ENCODE measurements around the gene ARHGAP29.
"Not testable (repeated sequence)": the region's sequence is repeated elsewhere in the genome, so short reads cannot be mapped to it uniquely, and the experiment has no call there.

ARHGAP29 gene

GRCh38 chr1:94169126-94169525 is 68.3 kb downstream of the ARHGAP29 start:
- no peak for DNase-seq

- no peak for DNase-seq
Observed at GRCh38 chr1:94165843-94166242, 71.5 kb downstream of the ARHGAP29 start.

GRCh38 chr1:94164885-94165284 is 72.5 kb downstream of the ARHGAP29 start:
- not testable (repeated sequence) for DNase-seq

- not testable (repeated sequence) for DNase-seq
Observed at GRCh38 chr1:94164121-94164520, 73.3 kb downstream of the ARHGAP29 start.

- DNase-seq, result not testable (repeated sequence)
Observed at GRCh38 chr1:94163249-94163648, 74.1 kb downstream of the ARHGAP29 start.

GRCh38 chr1:94160811-94161210 is 76.6 kb downstream of the ARHGAP29 start:
- DNase-seq, result no peak

- DNase-seq, result no peak
Observed at GRCh38 chr1:94156096-94156625, 81.2 kb downstream of the ARHGAP29 start.

GRCh38 chr1:94154989-94155388 is 82.4 kb downstream of the ARHGAP29 start:
- no peak for DNase-seq

GRCh38 chr1:94153133-94153532 is 84.3 kb downstream of the ARHGAP29 start:
- no peak for DNase-seq

- DNase-seq, result not testable (repeated sequence)
Observed at GRCh38 chr1:94149166-94149565, 88.2 kb downstream of the ARHGAP29 start.

- no peak for DNase-seq
Observed at GRCh38 chr1:94146273-94146672, 91.1 kb downstream of the ARHGAP29 start.

GRCh38 chr1:94144836-94145235 is 92.5 kb downstream of the ARHGAP29 start:
- no peak for DNase-seq

GRCh38 chr1:94143809-94144176 is 93.6 kb downstream of the ARHGAP29 start:
- peak; percentile 39 for DNase-seq

GRCh38 chr1:94143173-94143808 is 94.1 kb downstream of the ARHGAP29 start:
- no peak for DNase-seq

GRCh38 chr1:94142583-94142982 is 94.8 kb downstream of the ARHGAP29 start:
- DNase-seq, result no peak

GRCh38 chr1:94142022-94142421 is 95.4 kb downstream of the ARHGAP29 start:
- DNase-seq, result no peak

GRCh38 chr1:94132111-94132510 is 105.3 kb downstream of the ARHGAP29 start:
- DNase-seq, result no peak

GRCh38 chr1:94130851-94131595 is 106.4 kb downstream of the ARHGAP29 start:
- DNase-seq, result no peak

GRCh38 chr1:94126651-94127050 is 110.7 kb downstream of the ARHGAP29 start:
- DNase-seq, result no peak

- no peak for DNase-seq
Observed at GRCh38 chr1:94125551-94126514, 111.6 kb downstream of the ARHGAP29 start.

GRCh38 chr1:94124538-94124937 is 112.8 kb downstream of the ARHGAP29 start:
- DNase-seq, result no peak

- no peak for DNase-seq
Observed at GRCh38 chr1:94122201-94122970, 115.0 kb downstream of the ARHGAP29 start.
